DOHH2 (cell line): ENCODE data around the gene GPRC5A.

Source experiments
- H3F3A ChIP-seq: fragments of 200-600 bp; sonication (generic), shearing (Covaris generic); 2 replicates; pipeline ENCODE4 v1.6.0; 2016; ENCODE audit warnings: antibody characterized with exemption, mild to moderate bottlenecking; ENCODE audit not compliant: control insufficient read depth, insufficient read depth
- H3K27ac ChIP-seq: fragments of 200-600 bp; sonication (generic); 2 replicates; pipeline ENCODE4 v1.5.1; 2014; ENCODE audit warnings: low read depth, mild to moderate bottlenecking, low read length, moderate library complexity
- H3K27me3 ChIP-seq: fragments of 200-600 bp; sonication (generic); 2 replicates; pipeline ENCODE4 v1.6.1; 2014; ENCODE audit warnings: mild to moderate bottlenecking, low read length, mixed read lengths; ENCODE audit not compliant: control insufficient read depth
- H3K36me3 ChIP-seq: fragments of 200-600 bp; sonication (generic); 2 replicates; pipeline ENCODE4 v1.6.1; 2014; ENCODE audit warnings: mild to moderate bottlenecking, low read length, moderate library complexity, mixed read lengths; ENCODE audit not compliant: control insufficient read depth
- H3K4me1 ChIP-seq: fragments of 200-600 bp; sonication (generic); 2 replicates; pipeline ENCODE4 v1.6.1; 2014; ENCODE audit warnings: mild to moderate bottlenecking, low read length, mixed read lengths; ENCODE audit not compliant: control insufficient read depth
- H3K4me2 ChIP-seq: fragments of 200-600 bp; sonication (generic); 2 replicates; pipeline ENCODE4 v1.6.0; 2014; ENCODE audit warnings: mild to moderate bottlenecking, low read length, moderate library complexity
- H3K4me3 ChIP-seq: fragments of 200-600 bp; sonication (generic); 2 replicates; pipeline ENCODE4 v1.5.1; 2014; ENCODE audit warnings: mild to moderate bottlenecking, low read length, mixed read lengths
- H3K79me2 ChIP-seq: fragments of 200-600 bp; sonication (generic); 2 replicates; pipeline ENCODE4 v1.6.1; 2014; ENCODE audit warnings: mild to moderate bottlenecking, low read length, mixed read lengths; ENCODE audit not compliant: control insufficient read depth
- H3K9me2 ChIP-seq: fragments of 200-600 bp; sonication (generic); replicated peaks from 2 replicates; pipeline ENCODE4 v1.6.1; 2014; ENCODE audit warnings: mild to moderate bottlenecking, low read length, mixed read lengths; ENCODE audit not compliant: control insufficient read depth
- H3K9me3 ChIP-seq: fragments of 200-600 bp; sonication (generic); 2 replicates; pipeline ENCODE4 v1.6.1; 2014; ENCODE audit warnings: antibody characterized with exemption, low read length, mixed read lengths; ENCODE audit not compliant: control insufficient read depth, insufficient read depth
- H4K20me1 ChIP-seq: fragments of 200-600 bp; sonication (generic); 2 replicates; pipeline ENCODE4 v1.6.0; 2014; ENCODE audit warnings: low read depth, mild to moderate bottlenecking, antibody characterized with exemption, low read length, moderate library complexity; ENCODE audit not compliant: control insufficient read depth, insufficient read depth
- EZH2phosphoT487 ChIP-seq: fragments of 200-600 bp; sonication (generic); IDR thresholded peaks from 2 replicates; pipeline ENCODE4 v1.6.1; 2017; ENCODE audit warnings: borderline replicate concordance, mild to moderate bottlenecking, antibody characterized with exemption, low read length, moderate library complexity, mixed read lengths
- TF ChIP-seq, protein P1 (sequence below): fragments of 200-600 bp; sonication (generic); IDR thresholded peaks from one replicate; pipeline ENCODE4 v1.5.1; 2014; ENCODE audit warnings: antibody characterized with exemption, mild to moderate bottlenecking, low read depth, low read length; ENCODE audit not compliant: poor library complexity, severe bottlenecking

GPRC5A gene

DNA sequence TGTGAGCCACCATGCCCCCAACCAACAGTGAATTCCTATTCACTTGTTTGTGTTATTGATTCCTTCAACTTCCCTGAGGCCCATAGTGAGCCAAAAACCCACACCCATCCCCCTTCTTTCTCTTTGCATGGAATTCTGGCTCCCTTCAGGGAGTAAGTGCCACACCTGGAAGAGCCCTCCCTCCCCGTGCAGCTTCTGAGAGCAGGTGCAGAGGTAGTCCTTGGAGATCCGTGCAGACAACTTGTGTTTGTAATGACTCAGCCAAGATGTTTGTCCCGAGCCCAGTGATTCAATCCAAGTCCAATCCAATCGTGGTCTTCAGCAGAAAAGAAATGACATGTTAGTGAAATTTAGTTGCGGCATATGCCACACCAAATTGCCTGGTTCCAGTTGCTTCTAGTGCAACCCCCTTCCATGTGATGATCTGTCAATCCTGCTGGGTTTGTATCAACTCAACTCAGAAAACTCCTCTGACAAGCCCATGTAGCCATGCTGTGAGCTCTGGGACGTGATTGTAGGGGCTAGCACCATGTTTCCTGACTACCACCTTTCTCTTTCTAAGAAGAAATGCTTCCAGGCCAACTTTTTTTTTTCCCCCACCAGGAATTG lies 27.5 kb downstream of the GPRC5A start:
- H3K79me2 ChIP-seq: no peaks in the 10 kb centered on the region
- H3F3A ChIP-seq: no peaks in the 10 kb centered on the region
- no peak overlapping the region for H3K4me2 ChIP-seq
- no peaks in the 10 kb centered on the region for H3K9me3 ChIP-seq
- H3K9me2 ChIP-seq: no peaks in the 10 kb centered on the region
- no peaks in the 10 kb centered on the region for H4K20me1 ChIP-seq
- TF ChIP-seq, protein P1, sequence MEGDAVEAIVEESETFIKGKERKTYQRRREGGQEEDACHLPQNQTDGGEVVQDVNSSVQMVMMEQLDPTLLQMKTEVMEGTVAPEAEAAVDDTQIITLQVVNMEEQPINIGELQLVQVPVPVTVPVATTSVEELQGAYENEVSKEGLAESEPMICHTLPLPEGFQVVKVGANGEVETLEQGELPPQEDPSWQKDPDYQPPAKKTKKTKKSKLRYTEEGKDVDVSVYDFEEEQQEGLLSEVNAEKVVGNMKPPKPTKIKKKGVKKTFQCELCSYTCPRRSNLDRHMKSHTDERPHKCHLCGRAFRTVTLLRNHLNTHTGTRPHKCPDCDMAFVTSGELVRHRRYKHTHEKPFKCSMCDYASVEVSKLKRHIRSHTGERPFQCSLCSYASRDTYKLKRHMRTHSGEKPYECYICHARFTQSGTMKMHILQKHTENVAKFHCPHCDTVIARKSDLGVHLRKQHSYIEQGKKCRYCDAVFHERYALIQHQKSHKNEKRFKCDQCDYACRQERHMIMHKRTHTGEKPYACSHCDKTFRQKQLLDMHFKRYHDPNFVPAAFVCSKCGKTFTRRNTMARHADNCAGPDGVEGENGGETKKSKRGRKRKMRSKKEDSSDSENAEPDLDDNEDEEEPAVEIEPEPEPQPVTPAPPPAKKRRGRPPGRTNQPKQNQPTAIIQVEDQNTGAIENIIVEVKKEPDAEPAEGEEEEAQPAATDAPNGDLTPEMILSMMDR: no peak
- TF ChIP-seq EZH2phosphoT487: no peak
- H3K36me3 ChIP-seq: no peaks in the 10 kb centered on the region
- H3K27me3 ChIP-seq: peaks cover 9% of the 10 kb centered on the region
- H3K4me1 ChIP-seq: no peaks in the 10 kb centered on the region
- H3K4me3 ChIP-seq: no peak overlapping the region
- H3K27ac ChIP-seq: no peak overlapping the region

DNA sequence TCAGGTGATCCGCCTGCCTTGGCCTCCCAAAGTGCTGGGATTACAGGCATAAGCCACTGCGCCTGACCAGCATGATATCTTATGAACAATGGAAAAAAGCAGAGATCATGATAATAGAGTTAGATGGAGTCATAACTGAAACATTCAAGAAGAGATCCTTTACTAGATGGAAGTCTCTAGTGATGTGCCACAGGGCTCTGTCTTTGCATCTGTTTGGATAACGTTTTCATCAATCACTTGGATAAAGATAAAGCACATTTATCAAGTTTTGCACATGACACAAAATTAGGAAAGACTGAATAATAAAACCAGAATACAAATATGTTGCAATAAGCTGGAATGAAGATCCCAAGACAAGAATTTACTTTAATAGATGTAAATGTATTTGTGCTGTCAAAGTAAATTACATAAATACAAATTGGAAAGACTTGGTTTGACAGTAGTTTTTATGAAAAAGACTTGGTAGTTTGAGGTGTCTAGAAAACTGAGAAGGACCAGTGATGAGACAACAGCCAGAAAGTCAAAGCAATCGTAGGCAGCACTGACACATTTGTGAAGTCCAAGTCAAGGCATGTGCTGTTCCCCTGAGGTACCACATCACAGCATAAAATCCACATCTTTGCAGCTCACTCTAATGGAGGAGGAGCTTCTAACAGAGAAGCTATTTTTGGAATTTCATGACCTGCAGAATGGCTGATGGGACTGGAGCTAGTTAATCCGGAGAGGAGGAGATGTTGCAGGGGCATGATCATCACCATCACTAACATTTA lies 28.5 kb downstream of the GPRC5A start:
- Histone ChIP-seq H3K36me3 (no peaks in the 10 kb centered on the region), H3K4me2 (no peak overlapping the region), H3K27me3 (peaks cover 9% of the 10 kb centered on the region), H3K4me3 (no peak overlapping the region), H3K9me3 (no peaks in the 10 kb centered on the region), H3K9me2 (no peaks in the 10 kb centered on the region), H3K79me2 (no peaks in the 10 kb centered on the region), H4K20me1 (no peaks in the 10 kb centered on the region), H3K27ac (no peak overlapping the region), H3F3A (no peaks in the 10 kb centered on the region), H3K4me1 (no peaks in the 10 kb centered on the region)
- TF ChIP-seq EZH2phosphoT487: no peak
- TF ChIP-seq, protein P1: no peak

DNA sequence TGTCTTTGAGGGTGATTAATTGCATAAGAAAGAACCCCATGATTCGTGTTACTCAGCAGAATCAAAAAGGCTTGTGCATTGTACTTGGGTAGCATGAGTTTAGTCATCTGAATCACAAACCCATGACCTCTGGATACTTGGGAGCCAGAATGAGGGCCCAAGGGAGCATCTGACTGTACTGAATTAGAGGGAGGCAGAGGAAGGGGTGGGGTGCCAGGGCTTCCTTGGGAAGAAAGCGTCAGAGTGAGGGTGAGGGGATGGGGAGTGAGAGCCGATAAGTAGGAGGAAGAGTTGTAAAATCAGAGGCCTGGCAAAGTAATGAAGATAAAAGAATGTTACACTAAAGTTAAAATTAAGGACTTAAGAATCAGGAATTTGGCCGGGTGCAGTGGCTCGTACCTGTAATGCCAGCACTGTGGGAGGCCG lies 30.8 kb downstream of the GPRC5A start:
- Histone ChIP-seq H3K79me2 (no peaks in the 10 kb centered on the region), H3K9me3 (no peaks in the 10 kb centered on the region), H4K20me1 (no peaks in the 10 kb centered on the region), H3K36me3 (no peaks in the 10 kb centered on the region), H3F3A (no peaks in the 10 kb centered on the region), H3K4me1 (no peaks in the 10 kb centered on the region), H3K27me3 (0 out of 2 replicates have a peak, but pooled peaks cover 2% of the 10 kb centered on the region), H3K27ac (no peak overlapping the region), H3K4me2 (no peak overlapping the region), H3K9me2 (no peaks in the 10 kb centered on the region), H3K4me3 (no peak overlapping the region)
- TF ChIP-seq EZH2phosphoT487: no peak
- TF ChIP-seq, protein P1: no peak
